WTC11 (cell line): ENCODE measurements around the gene NECAB2.

Experiments used
- ELF4 ChIP-seq: sonication (generic); formaldehyde crosslinking; IDR thresholded peaks from 2 replicates; pipeline ENCODE4 v1.8.1; 2022; ENCODE audit warnings: low read depth, mild to moderate bottlenecking, moderate library complexity, missing genetic modification reagents
- IRF2 ChIP-seq: sonication (generic); formaldehyde crosslinking; IDR thresholded peaks from 2 replicates; pipeline ENCODE4 v1.8.0; 2022; ENCODE audit warnings: low read depth, missing genetic modification reagents, borderline replicate concordance
- NFYB ChIP-seq: sonication (generic); formaldehyde crosslinking; conservative IDR thresholded peaks from 2 replicates; pipeline ENCODE4 v1.8.0; 2022; ENCODE audit warnings: low read depth, missing genetic modification reagents
- NR1H2 ChIP-seq: sonication (generic); formaldehyde crosslinking; IDR thresholded peaks from 2 replicates; pipeline ENCODE4 v1.9.0; 2021; ENCODE audit warnings: mild to moderate bottlenecking, moderate library complexity, missing genetic modification reagents
- TF ChIP-seq, protein P1 (sequence below): fragments of 200-600 bp; IDR thresholded peaks from 2 replicates; pipeline ENCODE4 v1.8.0; 2022; ENCODE audit warnings: antibody characterized with exemption
- TF ChIP-seq, protein P2 (sequence below): sonication (generic); formaldehyde crosslinking; IDR thresholded peaks from 2 replicates; pipeline ENCODE4 v1.8.1; 2022; ENCODE audit warnings: mild to moderate bottlenecking, moderate library complexity, missing genetic modification reagents
- TF ChIP-seq, protein P3 (sequence below): sonication (generic); formaldehyde crosslinking; IDR thresholded peaks from 2 replicates; pipeline ENCODE4 v1.8.0; 2022; ENCODE audit warnings: mild to moderate bottlenecking, missing genetic modification reagents

DNA sequence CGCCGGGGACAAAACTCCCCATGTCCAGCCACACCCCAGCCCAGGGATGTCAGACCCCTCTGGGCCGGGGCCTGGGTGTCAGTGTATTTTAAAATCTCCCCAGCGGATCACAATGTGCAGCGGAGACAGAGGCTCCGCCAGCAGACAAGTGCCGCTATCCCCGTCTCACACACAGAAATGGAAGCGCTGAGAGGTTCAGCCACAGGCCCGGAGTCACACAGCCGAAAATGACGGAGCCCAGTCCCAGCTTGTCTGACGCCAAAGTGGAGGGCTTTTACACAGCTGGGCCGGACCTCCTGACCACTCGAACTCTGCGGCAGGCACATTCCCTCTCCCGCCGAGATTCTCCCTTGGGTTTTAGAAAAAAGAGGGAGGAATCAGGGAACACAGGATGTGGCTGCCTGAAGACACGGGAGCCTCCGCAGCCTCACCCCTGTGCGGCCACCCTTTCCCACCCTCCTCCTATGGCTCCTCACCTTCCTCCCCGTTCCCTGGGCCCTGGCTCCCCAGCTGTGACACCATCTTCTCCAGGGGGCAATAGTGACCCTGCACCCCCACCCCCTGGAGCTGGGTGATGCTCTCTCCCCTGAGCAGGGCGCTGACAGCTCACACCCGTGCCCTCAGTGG is 21.8 kb upstream of the NECAB2 start:
- TF ChIP-seq, protein P1, sequence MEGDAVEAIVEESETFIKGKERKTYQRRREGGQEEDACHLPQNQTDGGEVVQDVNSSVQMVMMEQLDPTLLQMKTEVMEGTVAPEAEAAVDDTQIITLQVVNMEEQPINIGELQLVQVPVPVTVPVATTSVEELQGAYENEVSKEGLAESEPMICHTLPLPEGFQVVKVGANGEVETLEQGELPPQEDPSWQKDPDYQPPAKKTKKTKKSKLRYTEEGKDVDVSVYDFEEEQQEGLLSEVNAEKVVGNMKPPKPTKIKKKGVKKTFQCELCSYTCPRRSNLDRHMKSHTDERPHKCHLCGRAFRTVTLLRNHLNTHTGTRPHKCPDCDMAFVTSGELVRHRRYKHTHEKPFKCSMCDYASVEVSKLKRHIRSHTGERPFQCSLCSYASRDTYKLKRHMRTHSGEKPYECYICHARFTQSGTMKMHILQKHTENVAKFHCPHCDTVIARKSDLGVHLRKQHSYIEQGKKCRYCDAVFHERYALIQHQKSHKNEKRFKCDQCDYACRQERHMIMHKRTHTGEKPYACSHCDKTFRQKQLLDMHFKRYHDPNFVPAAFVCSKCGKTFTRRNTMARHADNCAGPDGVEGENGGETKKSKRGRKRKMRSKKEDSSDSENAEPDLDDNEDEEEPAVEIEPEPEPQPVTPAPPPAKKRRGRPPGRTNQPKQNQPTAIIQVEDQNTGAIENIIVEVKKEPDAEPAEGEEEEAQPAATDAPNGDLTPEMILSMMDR = no peak
- TF ChIP-seq NFYB (no peak), IRF2 (CRISPR knock-in tag) (no peak), ELF4 (CRISPR knock-in tag) (no peak), NR1H2 (no peak)
- TF ChIP-seq, protein P2, sequence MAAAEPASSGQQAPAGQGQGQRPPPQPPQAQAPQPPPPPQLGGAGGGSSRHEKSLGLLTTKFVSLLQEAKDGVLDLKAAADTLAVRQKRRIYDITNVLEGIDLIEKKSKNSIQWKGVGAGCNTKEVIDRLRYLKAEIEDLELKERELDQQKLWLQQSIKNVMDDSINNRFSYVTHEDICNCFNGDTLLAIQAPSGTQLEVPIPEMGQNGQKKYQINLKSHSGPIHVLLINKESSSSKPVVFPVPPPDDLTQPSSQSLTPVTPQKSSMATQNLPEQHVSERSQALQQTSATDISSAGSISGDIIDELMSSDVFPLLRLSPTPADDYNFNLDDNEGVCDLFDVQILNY = no peak
- TF ChIP-seq, protein P3, sequence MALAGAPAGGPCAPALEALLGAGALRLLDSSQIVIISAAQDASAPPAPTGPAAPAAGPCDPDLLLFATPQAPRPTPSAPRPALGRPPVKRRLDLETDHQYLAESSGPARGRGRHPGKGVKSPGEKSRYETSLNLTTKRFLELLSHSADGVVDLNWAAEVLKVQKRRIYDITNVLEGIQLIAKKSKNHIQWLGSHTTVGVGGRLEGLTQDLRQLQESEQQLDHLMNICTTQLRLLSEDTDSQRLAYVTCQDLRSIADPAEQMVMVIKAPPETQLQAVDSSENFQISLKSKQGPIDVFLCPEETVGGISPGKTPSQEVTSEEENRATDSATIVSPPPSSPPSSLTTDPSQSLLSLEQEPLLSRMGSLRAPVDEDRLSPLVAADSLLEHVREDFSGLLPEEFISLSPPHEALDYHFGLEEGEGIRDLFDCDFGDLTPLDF (CRISPR knock-in tag) = no peak
